HEK293 (cell line): ENCODE results near the gene APOBEC3H.
"Not testable (repeated sequence)": the region's sequence is repeated elsewhere in the genome, so short reads cannot be mapped to it uniquely, and the experiment has no call there.

ENCODE experiments used
- CTCF ChIA-PET: fragments of 350-600 bp; formaldehyde crosslinking; extraction: SDS; loops from one replicate; lab custom pipeline; 2021; ENCODE audit warnings: antibody characterized with exemption; lab: Yijun Ruan, JAX
- POLR2A ChIA-PET: fragments of 300-600 bp; formaldehyde crosslinking; extraction: SDS; loops from one replicate; lab custom pipeline; 2020; ENCODE audit warnings: antibody characterized with exemption, inconsistent platforms; lab: Yijun Ruan, JAX
- H3K27ac ChIP-seq: fragments of 200-500 bp; sonication (Bioruptor generic); 2 replicates; pipeline ENCODE4 v1.5.1; 2014; ENCODE audit warnings: low read depth, low read length, control low read depth, inconsistent platforms; ENCODE audit errors: extremely low read depth
- H3K36me3 ChIP-seq, 2 experiments: fragments of 200-500 bp in 1 of 2; sonication (Bioruptor generic) in 1 of 2; 1 replicate in 1 of 2; 2 replicates in 1 of 2; pipeline ENCODE4 v1.5.1; 2014 to 2017; ENCODE audit warnings: inconsistent platforms in 2 of 2, low read length in 2 of 2; ENCODE audit not compliant: control insufficient read depth in 2 of 2, insufficient read depth in 1 of 2
- H3K4me1 ChIP-seq: fragments of 200-500 bp; sonication (Bioruptor generic); 2 replicates; pipeline ENCODE4 v1.5.1; 2014; ENCODE audit warnings: mild to moderate bottlenecking, low read length, inconsistent platforms; ENCODE audit not compliant: control insufficient read depth, insufficient read depth
- H3K4me3 ChIP-seq: 2 replicates; pipeline ENCODE4 v1.5.1; 2011; ENCODE audit warnings: low read depth, mild to moderate bottlenecking, control low read depth, low read length, moderate library complexity
- H3K9me3 ChIP-seq: fragments of 200-500 bp; sonication (Bioruptor generic); 2 replicates; pipeline ENCODE4 v1.5.1; 2014; ENCODE audit warnings: low read depth, low read length, inconsistent platforms; ENCODE audit not compliant: control insufficient read depth, insufficient read depth
- ELK4 ChIP-seq: IDR thresholded peaks from 2 replicates; pipeline ENCODE4 v1.6.1; 2011; ENCODE audit warnings: mild to moderate bottlenecking, low read depth, low read length, borderline replicate concordance
- SCRT1 ChIP-seq: fragments of 450-650 bp; formaldehyde crosslinking; IDR thresholded peaks from 2 replicates; pipeline ENCODE4 v1.5.1; 2016; ENCODE audit warnings: missing biosample characterization, missing genetic modification characterization, borderline replicate concordance
- YY2 ChIP-seq: fragments of 450-650 bp; formaldehyde crosslinking; IDR thresholded peaks from 2 replicates; pipeline ENCODE4 v1.5.1; 2016; ENCODE audit warnings: missing biosample characterization, missing genetic modification characterization
- ZBTB1 ChIP-seq: fragments of 450-650 bp; formaldehyde crosslinking; IDR thresholded peaks from 2 replicates; pipeline ENCODE4 v1.5.1; 2016; ENCODE audit warnings: missing biosample characterization, missing genetic modification characterization
- ZBTB11 ChIP-seq: fragments of 450-650 bp; formaldehyde crosslinking; conservative IDR thresholded peaks from 2 replicates; pipeline ENCODE4 v1.5.1; 2016; ENCODE audit warnings: low read depth, missing biosample characterization, missing genetic modification characterization
- ZEB2 ChIP-seq: fragments of 450-650 bp; formaldehyde crosslinking; IDR thresholded peaks from 2 replicates; pipeline ENCODE4 v1.5.1; 2016; ENCODE audit warnings: missing biosample characterization, missing genetic modification characterization
- ZFP3 ChIP-seq: fragments of 450-650 bp; formaldehyde crosslinking; IDR thresholded peaks from 2 replicates; pipeline ENCODE4 v1.5.1; 2016; ENCODE audit warnings: low read depth, missing biosample characterization, missing genetic modification characterization
- ZNF16 ChIP-seq: fragments of 450-650 bp; formaldehyde crosslinking; IDR thresholded peaks from 2 replicates; pipeline ENCODE4 v1.5.1; 2016; ENCODE audit warnings: low read depth, missing biosample characterization, missing genetic modification characterization
- ZNF266 ChIP-seq: fragments of 450-650 bp; formaldehyde crosslinking; IDR thresholded peaks from 2 replicates; pipeline ENCODE4 v1.5.1; 2016; ENCODE audit warnings: missing biosample characterization, missing genetic modification characterization, low read depth
- ZNF274 ChIP-seq, 2 experiments: fragments of 200-500 bp in 1 of 2; fragments of 450-650 bp in 1 of 2; sonication (Bioruptor generic) in 1 of 2; formaldehyde crosslinking in 1 of 2; IDR thresholded peaks; 2 replicates each; pipeline versions ENCODE4 v1.5.1 to v1.6.1; 2014 to 2016; ENCODE audit warnings: borderline replicate concordance in 1 of 2, inconsistent platforms in 1 of 2, low read length in 1 of 2, missing biosample characterization in 1 of 2, missing genetic modification characterization in 1 of 2
- ZNF324 ChIP-seq: fragments of 450-650 bp; formaldehyde crosslinking; IDR thresholded peaks from 2 replicates; pipeline ENCODE4 v1.5.1; 2016; ENCODE audit warnings: missing biosample characterization, missing genetic modification characterization
- ZNF433 ChIP-seq: fragments of 450-650 bp; formaldehyde crosslinking; IDR thresholded peaks from 2 replicates; pipeline ENCODE4 v1.5.1; 2016; ENCODE audit warnings: missing biosample characterization, missing genetic modification characterization, low read depth
- ZNF514 ChIP-seq: fragments of 450-650 bp; formaldehyde crosslinking; IDR thresholded peaks from 2 replicates; pipeline ENCODE4 v1.5.1; 2016; ENCODE audit warnings: missing biosample characterization, missing genetic modification characterization
- ZNF560 ChIP-seq: fragments of 450-650 bp; formaldehyde crosslinking; IDR thresholded peaks from 2 replicates; pipeline ENCODE4 v1.5.1; 2017; ENCODE audit warnings: missing biosample characterization, missing genetic modification characterization, borderline replicate concordance
- ZNF561 ChIP-seq: fragments of 450-650 bp; IDR thresholded peaks from 2 replicates; pipeline ENCODE4 v1.5.1; 2018; ENCODE audit warnings: missing biosample characterization, missing genetic modification characterization, borderline replicate concordance
- ZNF843 ChIP-seq: fragments of 450-650 bp; formaldehyde crosslinking; IDR thresholded peaks from 2 replicates; pipeline ENCODE4 v1.5.1; 2016; ENCODE audit warnings: missing biosample characterization, missing genetic modification characterization
- ZSCAN16 ChIP-seq: fragments of 450-650 bp; formaldehyde crosslinking; IDR thresholded peaks from 2 replicates; pipeline ENCODE4 v1.5.1; 2016; ENCODE audit warnings: missing biosample characterization, missing genetic modification characterization

The APOBEC3H gene

DNA sequence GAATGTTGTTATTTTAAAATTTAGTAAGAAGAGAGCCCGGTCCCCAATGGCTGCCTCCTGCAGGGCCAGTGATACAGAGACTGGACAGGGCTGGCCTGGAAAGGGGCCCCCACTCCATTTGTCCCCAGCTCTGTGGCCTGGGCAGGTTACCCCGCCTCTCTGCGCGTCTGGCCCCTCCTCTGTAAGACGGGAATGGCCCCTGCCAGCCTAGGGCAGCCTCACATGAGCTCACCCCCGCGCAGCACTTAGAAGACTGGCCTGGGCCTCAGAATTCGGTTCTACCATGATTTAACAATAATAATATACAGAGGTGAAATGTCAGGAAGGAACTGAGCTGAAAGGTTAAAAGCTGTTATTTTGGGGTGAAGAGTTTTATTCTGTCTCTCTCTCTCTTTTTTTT, 18.7 kb upstream of the APOBEC3H start:
- Histone ChIP-seq H3K9me3 (no peaks in the 10 kb centered on the region), H3K27ac (no peak overlapping the region), H3K36me3 (no peaks in the 10 kb centered on the region), H3K4me3 (no peak overlapping the region), H3K4me1 (no peaks in the 10 kb centered on the region)
- TF ChIP-seq ZSCAN16 (tag by site-specific recombination) (no peak), ZNF274 (IDR thresholded peaks at IDR 0.05; ENCODE audit: low read length) (no peak), ZNF274 (tag by site-specific recombination; IDR thresholded peaks at IDR 0.05; ENCODE audit: borderline replicate concordance) (no peak), ZNF514 (no peak), ZNF560 (tag by site-specific recombination) (no peak), ZBTB11 (no peak), ZNF16 (tag by site-specific recombination) (no peak), ZNF324 (no peak), ZBTB1 (tag by site-specific recombination) (no peak), ZEB2 (tag by site-specific recombination) (no peak), ZFP3 (no peak), ZNF561 (tag by site-specific recombination) (no peak), ELK4 (no peak), ZNF433 (tag by site-specific recombination) (no peak), ZNF266 (tag by site-specific recombination) (no peak), ZNF843 (tag by site-specific recombination) (no peak), YY2 (tag by site-specific recombination) (no peak), SCRT1 (tag by site-specific recombination) (no peak)
- CTCF ChIA-PET, result interaction anchor here (0.6 to 0.8 kb wide), 2 partner anchors 209 to 225 kb away, joined by 3 to 4 read pairs; no protein-coding TSS in a partner anchor
- POLR2A ChIA-PET, result interaction anchor here (0.7 kb wide), 1 partner anchor 342 kb away, joined by 6 read pairs; no protein-coding TSS in a partner anchor

GRCh38 chr22:39079054-39079637, 17.9 kb upstream of the APOBEC3H start:
- H3K4me3 ChIP-seq, POLR2A ChIA-PET, H3K4me1 ChIP-seq, CTCF ChIA-PET, H3K9me3 ChIP-seq, H3K36me3 ChIP-seq, H3K27ac ChIP-seq: not testable (repeated sequence)
